ENCODE results near the gene KCND3.
A peak's percentile ranks its signal among the peaks of the same experiment; 100 is the strongest.

KCND3 gene

GRCh38 chr1:111841189-111841588 lies 148.3 kb downstream of the KCND3 start:
- no peak for DNase-seq

GRCh38 chr1:111837393-111837792 lies 152.1 kb downstream of the KCND3 start:
- DNase-seq: no peak

- DNase-seq: no peak
Observed at GRCh38 chr1:111836111-111836510, 153.4 kb downstream of the KCND3 start.

GRCh38 chr1:111835514-111835913 lies 154.0 kb downstream of the KCND3 start:
- no peak for DNase-seq

GRCh38 chr1:111834956-111835355 lies 154.5 kb downstream of the KCND3 start:
- DNase-seq: no peak

GRCh38 chr1:111833334-111833733 lies 156.1 kb downstream of the KCND3 start:
- peak; percentile 22 for DNase-seq

- DNase-seq: no peak
Observed at GRCh38 chr1:111832521-111833155, 156.8 kb downstream of the KCND3 start.

- no peak for DNase-seq
Observed at GRCh38 chr1:111831153-111831552, 158.3 kb downstream of the KCND3 start.

GRCh38 chr1:111827946-111828345 lies 161.5 kb downstream of the KCND3 start:
- no peak for DNase-seq

- DNase-seq: no peak
Observed at GRCh38 chr1:111826278-111826677, 163.2 kb downstream of the KCND3 start.

GRCh38 chr1:111825217-111825616 lies 164.3 kb downstream of the KCND3 start:
- DNase-seq: no peak

GRCh38 chr1:111822138-111822537 lies 167.3 kb downstream of the KCND3 start:
- DNase-seq: no peak

GRCh38 chr1:111821121-111821745 lies 168.2 kb downstream of the KCND3 start:
- DNase-seq: no peak

GRCh38 chr1:111819566-111820263 lies 169.8 kb downstream of the KCND3 start:
- DNase-seq: no peak

- no peak for DNase-seq
Observed at GRCh38 chr1:111818546-111818945, 170.9 kb downstream of the KCND3 start.

- peak; percentile 5 for DNase-seq
Observed at GRCh38 chr1:111818081-111818480, 171.4 kb downstream of the KCND3 start.

GRCh38 chr1:111814642-111815041 lies 174.8 kb downstream of the KCND3 start:
- no peak for DNase-seq

GRCh38 chr1:111814305-111814628 lies 175.2 kb downstream of the KCND3 start:
- DNase-seq: no peak

GRCh38 chr1:111813440-111814304 lies 175.8 kb downstream of the KCND3 start:
- peak; percentile 38 for DNase-seq

GRCh38 chr1:111812306-111812705 lies 177.2 kb downstream of the KCND3 start:
- no peak for DNase-seq

- DNase-seq: no peak
Observed at GRCh38 chr1:111811891-111812290, 177.6 kb downstream of the KCND3 start.

GRCh38 chr1:111805251-111805650 lies 184.2 kb downstream of the KCND3 start:
- no peak for DNase-seq

GRCh38 chr1:111804776-111805175 lies 184.7 kb downstream of the KCND3 start:
- no peak for DNase-seq
